Bronchial epithelial cell (primary cell): ENCODE data around the gene S100A12. TPM values are rescaled to one million over a fixed set of nuclear protein-coding genes. Genes with fewer than 3 reads are reported as not detected.
A peak's percentile ranks its signal among the peaks of the same experiment; 100 is the strongest.

Experiments
- DNase-seq: peaks from one replicate; pipeline ENCODE4 v3.0.0-alpha.2; 2010; ENCODE audit warnings: low read depth
- FAIRE-seq: peaks from 2 replicates; lab custom pipeline; 2011; peaks lifted over from hg19 to GRCh38; lab: Jason Lieb, UNC
- H3K27me3 ChIP-seq: 2 replicates; pipeline ENCODE4 v1.5.1; 2011; ENCODE audit warnings: low read length; ENCODE audit not compliant: control insufficient read depth, insufficient read depth
- H3K36me3 ChIP-seq: 2 replicates; pipeline ENCODE4 v1.5.1; 2011; ENCODE audit warnings: low read length; ENCODE audit not compliant: control insufficient read depth, insufficient read depth
- H3K4me3 ChIP-seq: 2 replicates; pipeline ENCODE4 v1.5.1; 2011; ENCODE audit warnings: mild to moderate bottlenecking, low read depth, low read length, control low read depth
- CTCF ChIP-seq: IDR thresholded peaks from 2 replicates; pipeline ENCODE4 v1.5.1; 2011; ENCODE audit warnings: mild to moderate bottlenecking, moderate library complexity, low read length, control low read depth, inconsistent platforms; ENCODE audit not compliant: insufficient read depth, severe bottlenecking
- total RNA-seq: library from RNA; depleted of rRNA; stranded (reverse); fragments of >200 nt; gene quantifications from 2 replicates; pipeline ENCODE4 v1.2.1, GENCODE V29; 2014

S100A12 gene
- total RNA-seq, 1 donor from 2014 or later, result not detected

- DNase-seq (no peak), FAIRE-seq (no peak)
- H3K4me3 ChIP-seq, result no peak overlapping the region
- TF ChIP-seq CTCF, result no peak
- H3K27me3 ChIP-seq, result no peaks in the 10 kb centered on the region
- H3K36me3 ChIP-seq, result no peaks in the 10 kb centered on the region
These were observed 16.2 kb downstream of the S100A12 start for GRCh38 chr1:153359241-153359640.

- peak overlapping the region; percentile 17 for H3K4me3 ChIP-seq
These were observed 16.8 kb downstream of the S100A12 start for GRCh38 chr1:153358691-153358975.

GRCh38 chr1:153357853-153358690, 17.3 kb downstream of the S100A12 start, which contains the start of gene S100A9:
S100A9 (plus strand) TSS chr1:153357854; CDS start chr1:153358284, 430 bp downstream.
- DNase-seq (no peak), FAIRE-seq (no peak)
- no peaks in the 10 kb centered on the region for H3K27me3 ChIP-seq
- TF ChIP-seq CTCF, result no peak
- peak within 1 kb of the TSS; percentile 17 for H3K4me3 ChIP-seq
- no peaks in the 10 kb centered on the region for H3K36me3 ChIP-seq

More at GRCh38 chr1:153358691-153358975, 16.8 kb downstream of the S100A12 start:
- no peak for TF ChIP-seq CTCF
- no peak for DNase-seq
- no peaks in the 10 kb centered on the region for H3K27me3 ChIP-seq
- FAIRE-seq, result no peak
- H3K36me3 ChIP-seq, result no peaks in the 10 kb centered on the region

GRCh38 chr1:153357076-153357852, 18.2 kb downstream of the S100A12 start:
- TF ChIP-seq CTCF, result no peak
- peak; percentile 85 for DNase-seq
- no peak for FAIRE-seq
- H3K36me3 ChIP-seq, result no peaks in the 10 kb centered on the region
- H3K4me3 ChIP-seq, result peak overlapping the region; percentile 17
- H3K27me3 ChIP-seq, result no peaks in the 10 kb centered on the region

DNA sequence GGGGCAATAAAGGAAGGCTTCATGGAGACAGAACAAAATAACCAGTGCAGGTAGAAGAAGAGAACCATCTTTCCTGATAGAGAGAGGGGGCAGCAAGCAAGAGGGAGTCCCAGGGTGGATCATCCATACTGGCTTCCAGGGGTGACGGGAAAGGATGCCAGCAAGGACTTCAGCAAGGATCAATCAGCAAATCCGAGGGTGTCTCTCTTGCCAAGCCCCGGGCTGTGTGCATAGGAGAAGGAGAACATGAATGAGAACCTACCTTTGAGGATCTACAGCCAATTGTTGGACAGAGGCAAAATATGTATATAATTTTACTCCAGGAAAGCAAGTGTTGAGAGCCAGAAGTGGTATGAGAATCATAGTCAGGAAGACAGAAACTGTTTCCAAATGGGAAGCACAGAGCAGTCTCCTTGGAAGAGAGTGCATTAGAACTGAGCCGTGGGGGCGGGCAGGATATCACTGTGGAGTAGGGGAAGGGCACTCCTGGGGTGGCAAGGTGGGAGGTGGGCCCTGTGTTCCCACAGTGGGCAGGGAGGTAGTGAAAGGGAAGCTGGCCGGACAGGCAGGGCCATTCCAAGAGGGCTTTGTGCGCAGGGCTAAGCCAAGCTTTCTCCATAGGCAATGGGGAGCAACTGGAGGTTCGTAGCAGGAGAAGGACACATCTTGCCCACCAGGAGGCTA, 18.9 kb downstream of the S100A12 start:
- H3K36me3 ChIP-seq, result no peaks in the 10 kb centered on the region
- H3K4me3 ChIP-seq, result no peak overlapping the region
- H3K27me3 ChIP-seq, result no peaks in the 10 kb centered on the region
- FAIRE-seq (no peak), DNase-seq (no peak)
- no peak for TF ChIP-seq CTCF
